ENCODE data around the gene TTLL3. TPM values are rescaled to one million over a fixed set of nuclear protein-coding genes. Genes with fewer than 3 reads are reported as not detected.
A peak's percentile ranks its signal among the peaks of the same experiment; 100 is the strongest.
"Not testable (repeated sequence)": the region's sequence is repeated elsewhere in the genome, so short reads cannot be mapped to it uniquely, and the experiment has no call there.

TTLL3 gene
- total RNA-seq, 6 donors from 2014 or later = 33.0 to 544 (median 64.4) TPM

DNA sequence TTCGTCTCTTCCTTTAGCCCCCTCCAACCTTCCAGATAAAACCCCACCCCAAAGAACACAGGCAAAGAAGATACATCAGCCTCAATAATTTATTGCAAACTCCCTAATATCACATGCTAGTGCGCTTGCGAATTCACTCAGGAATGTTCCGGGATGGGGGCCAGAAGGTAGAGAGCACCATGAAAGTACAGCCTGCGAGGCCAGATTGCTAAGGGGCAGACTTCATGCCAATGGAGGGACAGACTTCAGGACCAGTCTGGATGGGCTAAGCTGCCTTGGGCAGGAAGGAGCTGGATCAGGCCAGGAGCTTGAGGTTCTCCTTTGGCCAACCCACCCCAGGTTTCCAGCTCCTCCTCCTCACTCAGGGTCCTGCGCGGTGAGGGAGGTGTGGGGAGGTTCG is 56.6 kb downstream of the TTLL3 start:
- Histone ChIP-seq H3K4me1 (peaks cover 20 to 47% (median 25%) of the 10 kb centered on the region in 4 donors), H3K4me3 (no peak overlapping the region), H3K9me3 (no peaks in the 10 kb centered on the region), H3K27me3 (no peaks in the 10 kb centered on the region), H3K27ac (peak overlapping the region in 2 of 4 donors; percentile 33 to 44), H3K36me3 (no peaks in the 10 kb centered on the region)
- TF ChIP-seq POLR2AphosphoS5 (IDR thresholded peaks at IDR 0.05) (no peak), POLR2A (IDR thresholded peaks at IDR 0.05) (no peak), EP300 (IDR thresholded peaks at IDR 0.05) (no peak)
- TF ChIP-seq, protein P1, sequence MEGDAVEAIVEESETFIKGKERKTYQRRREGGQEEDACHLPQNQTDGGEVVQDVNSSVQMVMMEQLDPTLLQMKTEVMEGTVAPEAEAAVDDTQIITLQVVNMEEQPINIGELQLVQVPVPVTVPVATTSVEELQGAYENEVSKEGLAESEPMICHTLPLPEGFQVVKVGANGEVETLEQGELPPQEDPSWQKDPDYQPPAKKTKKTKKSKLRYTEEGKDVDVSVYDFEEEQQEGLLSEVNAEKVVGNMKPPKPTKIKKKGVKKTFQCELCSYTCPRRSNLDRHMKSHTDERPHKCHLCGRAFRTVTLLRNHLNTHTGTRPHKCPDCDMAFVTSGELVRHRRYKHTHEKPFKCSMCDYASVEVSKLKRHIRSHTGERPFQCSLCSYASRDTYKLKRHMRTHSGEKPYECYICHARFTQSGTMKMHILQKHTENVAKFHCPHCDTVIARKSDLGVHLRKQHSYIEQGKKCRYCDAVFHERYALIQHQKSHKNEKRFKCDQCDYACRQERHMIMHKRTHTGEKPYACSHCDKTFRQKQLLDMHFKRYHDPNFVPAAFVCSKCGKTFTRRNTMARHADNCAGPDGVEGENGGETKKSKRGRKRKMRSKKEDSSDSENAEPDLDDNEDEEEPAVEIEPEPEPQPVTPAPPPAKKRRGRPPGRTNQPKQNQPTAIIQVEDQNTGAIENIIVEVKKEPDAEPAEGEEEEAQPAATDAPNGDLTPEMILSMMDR (IDR thresholded peaks at IDR 0.05) = no peak
- 67 to 71% methylated on average over 7 to 8 of the region's 8 CpGs for WGBS, 2 donors
- DNase-seq (peak in 1 of 2 donors; percentile 79), ATAC-seq (ENCODE audit: low FRiP score in 2 of 2) (peak; percentile 31 to 74)

DNA sequence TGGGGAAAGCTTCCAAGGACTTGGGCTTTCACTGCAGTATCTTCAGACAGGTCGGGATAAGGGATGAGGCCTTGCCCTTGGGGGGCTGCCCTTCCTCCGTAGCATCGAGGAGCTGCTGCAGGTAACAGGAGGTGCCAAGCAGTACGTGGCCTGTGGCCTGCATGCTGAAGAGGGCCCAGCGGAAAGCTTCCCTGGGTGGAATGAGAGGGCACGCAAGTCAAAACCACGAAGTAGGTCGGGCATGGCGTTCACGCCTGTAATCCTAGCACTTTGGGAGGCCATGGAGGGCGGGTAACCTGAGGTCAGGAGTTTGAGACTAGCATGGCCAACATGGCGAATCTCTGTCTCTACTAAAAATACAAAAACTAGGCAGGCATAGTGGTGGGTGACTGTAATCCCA is 57.0 kb downstream of the TTLL3 start:
- H3K36me3 ChIP-seq = no peaks in the 10 kb centered on the region
- H3K27me3 ChIP-seq = no peaks in the 10 kb centered on the region
- WGBS, 2 donors = 85 to 90% methylated on average over 12 of the region's 12 CpGs
- peaks cover 20 to 42% (median 25%) of the 10 kb centered on the region in 4 donors for H3K4me1 ChIP-seq
- no peak overlapping the region for H3K4me3 ChIP-seq
- DNase-seq (no peak), ATAC-seq (ENCODE audit: low FRiP score in 2 of 2) (no peak)
- peak overlapping the region in 2 of 4 donors; percentile 7 to 33 for H3K27ac ChIP-seq
- TF ChIP-seq, protein P1 (IDR thresholded peaks at IDR 0.05) = no peak
- TF ChIP-seq POLR2AphosphoS5 (IDR thresholded peaks at IDR 0.05) (no peak), POLR2A (IDR thresholded peaks at IDR 0.05) (no peak), EP300 (IDR thresholded peaks at IDR 0.05) (no peak)
- no peaks in the 10 kb centered on the region for H3K9me3 ChIP-seq

DNA sequence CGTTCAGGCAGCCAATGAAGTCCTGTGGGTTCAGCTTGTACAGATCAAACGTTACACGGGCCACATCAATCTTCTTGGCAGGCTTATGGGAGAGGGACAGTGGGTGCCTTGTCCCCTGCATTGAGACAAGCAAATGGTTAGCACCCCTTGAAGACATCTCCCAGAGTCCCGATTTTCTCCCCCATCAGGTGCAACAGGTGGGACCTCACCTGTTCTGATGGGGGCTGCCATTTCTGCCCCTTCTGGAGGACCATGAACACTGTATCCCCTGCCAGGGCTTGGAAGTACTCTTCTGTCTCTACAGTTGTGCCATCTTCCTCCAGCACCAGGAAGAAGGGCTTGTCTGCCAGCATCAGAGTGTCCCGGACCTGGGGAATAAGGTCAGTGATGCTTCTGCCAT is 59.9 kb downstream of the TTLL3 start:
- ATAC-seq (ENCODE audit: low FRiP score in 2 of 2) = no peak
- H3K27ac ChIP-seq = no peak overlapping the region
- no peak for TF ChIP-seq POLR2A (IDR thresholded peaks at IDR 0.05)
- TF ChIP-seq, protein P1 (IDR thresholded peaks at IDR 0.05) = no peak
- DNase-seq = no peak
- H3K4me3 ChIP-seq = no peak overlapping the region
- WGBS, 2 donors = 78 to 88% methylated on average over 5 of the region's 5 CpGs
- no peaks in the 10 kb centered on the region for H3K36me3 ChIP-seq
- H3K27me3 ChIP-seq = no peaks in the 10 kb centered on the region
- no peaks in the 10 kb centered on the region for H3K9me3 ChIP-seq
- peaks cover 1 to 13% (median 4%) of the 10 kb centered on the region in 4 donors for H3K4me1 ChIP-seq

DNA sequence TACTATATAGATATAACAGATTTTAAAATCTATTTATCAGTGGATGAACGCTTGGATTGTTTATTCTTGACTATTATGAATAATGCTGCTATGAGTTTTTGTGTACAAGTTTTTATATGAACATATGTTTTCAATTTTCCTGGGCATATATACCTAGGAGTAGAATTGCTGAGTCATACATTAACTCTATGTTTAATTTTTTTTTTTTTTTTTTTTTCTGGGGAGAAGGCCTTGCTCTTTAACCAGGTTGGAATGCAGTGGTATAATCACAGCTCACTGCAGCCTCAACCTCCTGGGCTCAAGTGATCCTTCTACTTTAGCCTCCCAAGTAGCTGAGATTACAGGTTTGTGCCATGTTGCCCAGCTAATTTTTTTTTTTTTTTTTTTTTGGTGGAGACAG is 60.9 kb downstream of the TTLL3 start:
- H3K4me1 ChIP-seq = peaks cover 0 to 5% (median 0%) of the 10 kb centered on the region in 4 donors
- 100% methylated on average over 1 of the region's 1 CpG for WGBS, 2 donors
- H3K27ac ChIP-seq = no peak overlapping the region
- TF ChIP-seq, protein P1 (IDR thresholded peaks at IDR 0.05) = no peak
- TF ChIP-seq POLR2A (IDR thresholded peaks at IDR 0.05) (no peak), POLR2AphosphoS5 (IDR thresholded peaks at IDR 0.05) (no peak), EP300 (IDR thresholded peaks at IDR 0.05) (no peak)
- no peak overlapping the region for H3K4me3 ChIP-seq
- H3K9me3 ChIP-seq = no peaks in the 10 kb centered on the region
- ATAC-seq (ENCODE audit: low FRiP score in 2 of 2) (no peak), DNase-seq (no peak)
- no peaks in the 10 kb centered on the region for H3K36me3 ChIP-seq
- H3K27me3 ChIP-seq = no peaks in the 10 kb centered on the region

DNA sequence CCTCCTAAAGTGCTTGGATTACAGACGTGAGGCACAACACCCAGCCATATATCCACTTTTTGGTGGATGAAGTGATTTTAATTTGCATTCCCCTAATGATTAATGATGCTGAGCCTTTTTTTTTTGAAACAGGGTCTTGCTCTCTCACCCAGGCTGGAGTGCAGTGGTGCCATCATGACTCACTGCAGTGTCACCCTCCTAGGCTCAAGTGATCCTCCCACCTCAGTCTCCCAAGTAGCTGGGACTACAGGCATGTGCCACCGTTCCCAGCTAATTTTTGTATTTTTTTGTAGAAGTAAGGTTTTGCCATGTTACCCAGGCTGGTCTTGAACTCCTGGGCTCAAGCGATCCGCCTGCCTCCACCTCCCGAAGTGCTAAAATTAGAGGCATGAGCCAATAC is 62.0 kb downstream of the TTLL3 start:
- DNase-seq; H3K4me1 ChIP-seq; H3K27me3 ChIP-seq; H3K4me3 ChIP-seq; H3K9me3 ChIP-seq; ATAC-seq (ENCODE audit: low FRiP score in 2 of 2); H3K27ac ChIP-seq; H3K36me3 ChIP-seq: not testable (repeated sequence)
- WGBS, 2 donors = 96 to 99% methylated on average over 5 of the region's 5 CpGs

Measured in upper lobe of left lung (tissue), 6 donors.